GM11168 (cell line): ENCODE measurements around the gene CDH8.
"Not testable (repeated sequence)": the region's sequence is repeated elsewhere in the genome, so short reads cannot be mapped to it uniquely, and the experiment has no call there.

Experiments
- in situ Hi-C: fragments of 300-500 bp; cut with MboI; formaldehyde crosslinking; loops from one replicate; pipeline ENCODE4 v1.12.0; 2022; ENCODE audit warnings: low sequenced_read_pairs; ENCODE audit not compliant: unreplicated experiment

The CDH8 gene

DNA sequence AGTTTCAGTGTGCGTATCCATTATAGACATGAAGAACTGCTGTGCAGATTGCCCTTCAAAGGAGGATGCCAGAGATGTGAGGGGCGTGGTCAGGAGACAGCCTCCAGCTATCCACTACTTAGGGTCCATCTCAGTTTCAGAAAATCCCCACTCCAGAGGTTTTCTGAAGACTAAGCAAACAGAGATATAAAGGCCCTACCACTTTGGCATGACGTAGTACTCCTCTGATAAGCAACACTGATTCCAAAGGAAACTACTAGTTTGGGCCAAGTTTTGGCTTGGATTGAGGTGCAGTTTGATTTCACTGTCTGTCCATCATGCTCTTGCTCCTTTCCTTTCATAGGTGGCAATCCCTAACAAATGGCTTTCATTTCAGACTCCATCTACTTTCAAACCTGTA lies 228.7 kb downstream of the CDH8 start:
- in situ Hi-C loops: no loop called here

DNA sequence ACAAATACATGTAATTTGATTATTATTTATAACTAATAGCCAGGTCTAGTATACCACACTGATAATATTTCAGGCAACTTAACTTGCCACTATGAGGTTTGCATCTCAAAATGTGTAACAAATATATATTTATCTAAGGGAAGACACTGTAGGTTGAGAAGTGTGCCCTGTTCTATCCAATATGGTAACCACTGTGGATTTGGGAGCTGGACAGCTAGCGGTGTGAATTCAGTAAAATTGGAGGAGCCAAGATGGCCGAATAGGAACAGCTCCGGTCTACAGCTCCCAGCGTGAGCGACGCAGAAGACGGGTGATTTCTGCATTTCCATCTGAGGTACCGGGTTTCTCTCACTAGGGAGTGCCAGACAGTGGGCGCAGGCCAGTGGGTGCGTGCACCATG lies 235.0 kb downstream of the CDH8 start:
- in situ Hi-C loops: not testable (repeated sequence)

- in situ Hi-C loops: no loop called here
Measured at GRCh38 chr16:61798741-61799140, 237.5 kb downstream of the CDH8 start.

GRCh38 chr16:61797961-61798507 lies 238.2 kb downstream of the CDH8 start:
- in situ Hi-C loops: no loop called here

DNA sequence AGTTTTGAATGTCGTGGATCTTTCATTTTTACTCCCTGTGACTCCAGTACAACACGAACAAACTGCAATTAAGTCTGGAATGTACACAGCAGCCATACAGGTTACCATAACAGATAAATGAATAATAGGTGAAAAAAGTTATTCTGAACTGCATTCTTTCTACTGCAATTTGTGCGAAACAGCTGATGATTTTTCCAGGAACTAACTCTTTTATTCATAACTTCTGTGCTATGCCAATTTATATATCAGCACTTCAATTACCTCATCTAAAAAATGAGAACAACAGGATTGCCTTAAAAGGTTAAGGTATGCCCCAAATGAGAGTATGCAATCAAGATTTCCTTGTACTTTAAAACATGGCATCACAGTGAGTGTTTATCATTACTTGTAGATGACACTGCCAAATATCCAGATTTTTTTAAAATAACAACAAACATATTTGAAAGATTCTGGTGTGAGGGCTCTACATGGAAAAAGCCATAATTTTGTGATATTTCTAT lies 238.9 kb downstream of the CDH8 start:
- in situ Hi-C loops: no loop called here

- in situ Hi-C loops: no loop called here
Measured at GRCh38 chr16:61792194-61792909, 243.9 kb downstream of the CDH8 start.

DNA sequence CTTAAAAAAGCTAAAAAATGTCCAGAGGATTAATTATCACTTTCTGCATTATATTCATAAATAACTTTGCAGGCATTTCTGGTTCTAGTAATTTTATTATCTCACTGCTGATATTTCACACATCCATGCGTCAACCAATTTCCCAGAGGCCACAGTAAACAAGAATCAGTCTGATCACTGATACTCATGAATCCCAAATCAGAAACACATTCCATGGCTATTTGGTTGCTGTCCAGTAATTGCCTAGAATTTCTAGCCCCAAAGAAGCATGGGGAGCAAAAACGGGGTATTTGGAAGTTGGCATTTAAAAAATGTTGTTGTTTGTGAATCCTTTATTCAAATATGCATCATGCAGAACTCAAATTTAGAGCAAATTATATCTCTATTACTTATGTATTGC lies 244.8 kb downstream of the CDH8 start:
- in situ Hi-C loops: no loop called here

DNA sequence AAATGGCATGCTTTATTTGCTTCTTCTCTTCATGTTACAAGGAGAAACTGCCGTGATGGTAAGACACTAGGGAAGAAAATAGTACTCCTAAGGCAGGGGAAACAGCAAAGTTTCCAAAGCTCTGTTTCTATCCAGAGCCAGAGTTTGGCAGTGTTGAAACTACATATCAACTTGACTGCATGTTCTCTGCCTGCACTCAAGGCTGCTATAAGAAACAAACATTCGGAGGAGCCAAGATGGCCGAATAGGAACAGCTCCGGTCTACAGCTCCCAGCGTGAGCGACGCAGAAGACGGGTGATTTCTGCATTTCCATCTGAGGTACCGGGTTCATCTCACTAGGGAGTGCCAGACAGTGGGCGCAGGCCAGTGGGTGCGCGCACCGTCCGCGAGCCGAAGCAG lies 254.4 kb downstream of the CDH8 start:
- in situ Hi-C loops: not testable (repeated sequence)

DNA sequence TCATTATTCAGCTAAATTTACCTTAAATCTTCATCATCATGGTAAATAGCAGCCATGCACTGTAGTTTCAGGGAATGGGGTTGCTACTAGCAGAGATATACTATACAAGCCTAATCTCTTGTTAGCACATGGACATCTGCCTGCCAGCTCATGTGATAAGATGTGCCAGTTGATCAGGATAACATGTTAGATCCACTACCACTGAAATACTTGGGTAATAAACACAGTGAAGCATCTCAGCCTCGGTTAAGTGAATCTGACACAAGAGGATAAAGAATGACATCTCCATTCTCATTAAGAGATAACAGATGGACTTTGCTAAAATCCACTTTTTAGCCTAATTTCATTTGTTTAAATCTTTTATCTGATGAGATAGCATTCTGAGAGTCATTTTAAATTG lies 256.1 kb downstream of the CDH8 start:
- in situ Hi-C loops: no loop called here

DNA sequence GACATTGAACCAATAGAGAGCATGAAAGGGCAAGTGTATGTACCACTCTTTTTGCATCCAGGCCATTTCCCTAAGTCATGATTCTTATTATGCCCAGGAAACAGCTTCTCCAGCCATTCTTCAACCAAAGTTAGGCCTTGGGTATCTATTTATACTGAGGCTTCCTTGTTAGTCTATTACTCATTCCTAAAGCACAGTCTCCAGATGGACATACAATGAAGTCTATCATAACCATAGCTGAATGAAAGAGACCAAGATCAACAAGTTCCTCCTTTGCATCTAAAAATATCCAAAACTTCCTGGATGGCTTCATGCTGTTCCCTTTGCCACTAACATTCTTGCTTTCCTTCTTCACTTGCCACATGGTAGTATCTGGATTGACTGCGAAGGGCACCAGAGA lies 265.9 kb downstream of the CDH8 start:
- in situ Hi-C loops: no loop called here

- in situ Hi-C loops: no loop called here
Measured at GRCh38 chr16:61763991-61764390, 272.2 kb downstream of the CDH8 start.

DNA sequence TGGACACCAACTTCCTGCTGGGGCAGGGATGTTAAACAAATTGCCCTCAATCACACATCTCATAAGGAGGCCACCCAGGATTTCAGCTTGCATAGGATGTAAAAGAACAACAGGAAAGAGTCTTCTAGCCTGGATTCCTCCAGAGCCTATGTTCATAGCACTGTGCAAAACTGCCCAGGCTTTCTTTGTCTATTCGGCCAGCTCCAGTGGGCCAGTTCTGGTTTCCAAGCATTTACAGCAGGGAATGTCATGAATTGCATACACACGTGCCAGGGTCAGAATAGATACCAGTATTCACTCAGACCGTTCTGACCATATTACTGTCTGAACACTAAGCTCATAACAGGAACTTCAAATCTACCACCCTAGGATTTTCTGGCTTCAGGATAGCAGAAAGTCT lies 273.2 kb downstream of the CDH8 start:
- in situ Hi-C loops: no loop called here

- in situ Hi-C loops: no loop called here
Measured at GRCh38 chr16:61730997-61731396, 305.2 kb downstream of the CDH8 start.

DNA sequence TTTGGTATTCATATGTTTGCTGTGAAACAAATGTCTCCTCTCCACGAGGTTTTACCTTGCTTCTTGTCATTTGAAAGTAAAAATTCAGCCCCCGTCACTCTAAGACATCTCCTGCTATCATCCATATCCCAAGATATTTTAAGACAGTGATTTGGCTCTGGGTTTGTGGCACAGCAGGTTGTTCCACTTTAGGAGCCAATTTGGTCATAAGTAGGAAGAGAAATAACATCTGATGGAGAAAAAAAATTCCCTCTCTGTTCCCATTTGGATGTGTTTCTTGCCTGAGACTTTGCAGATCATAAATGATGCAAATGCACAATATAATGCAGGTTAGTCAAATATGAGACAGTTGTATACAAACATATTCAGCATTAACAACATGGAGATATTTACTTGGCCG lies 309.5 kb downstream of the CDH8 start:
- in situ Hi-C loops: no loop called here

DNA sequence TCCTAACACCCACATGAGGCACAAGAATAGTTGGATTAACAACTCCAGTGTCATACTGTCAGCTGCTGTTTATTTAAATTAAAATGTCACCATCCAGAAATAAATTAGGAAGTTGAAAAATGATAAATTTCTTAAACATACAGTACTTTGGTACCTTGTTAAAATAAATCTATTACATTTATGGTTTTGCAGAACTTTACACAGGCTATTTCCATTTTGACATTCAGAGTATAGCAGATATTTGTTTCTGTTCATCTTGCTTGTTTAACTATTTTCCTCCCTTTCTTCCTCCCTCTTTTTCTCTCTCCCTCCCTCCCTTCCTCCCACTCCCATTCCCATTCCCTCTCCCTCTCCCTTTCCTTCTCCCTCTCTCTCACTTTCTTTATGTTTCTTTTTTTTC lies 310.1 kb downstream of the CDH8 start:
- in situ Hi-C loops: no loop called here

GRCh38 chr16:61721544-61721943 lies 314.7 kb downstream of the CDH8 start:
- in situ Hi-C loops: no loop called here

DNA sequence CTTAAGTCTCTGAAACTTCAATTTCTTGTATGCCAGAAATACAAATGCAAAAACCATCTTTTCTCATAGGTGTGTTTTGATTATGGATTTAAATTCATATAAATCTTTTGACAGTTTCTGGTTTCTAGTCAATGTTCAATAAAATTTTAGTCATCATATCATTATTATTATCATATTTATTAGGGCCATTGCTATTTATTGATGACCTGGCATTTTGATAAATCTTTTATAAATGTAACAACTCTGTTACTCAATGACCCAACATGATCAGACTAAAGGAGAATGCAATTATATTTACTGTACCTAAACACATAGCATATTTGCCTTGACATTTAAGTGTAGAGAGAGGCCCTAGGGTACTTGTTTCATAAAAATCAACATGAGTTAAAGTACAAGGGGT lies 320.8 kb downstream of the CDH8 start:
- in situ Hi-C loops: no loop called here

GRCh38 chr16:61713787-61714186 lies 322.5 kb downstream of the CDH8 start:
- in situ Hi-C loops: no loop called here

GRCh38 chr16:61699640-61700039 lies 336.6 kb downstream of the CDH8 start:
- in situ Hi-C loops: not testable (repeated sequence)

- in situ Hi-C loops: no loop called here
Measured at GRCh38 chr16:61684541-61684940, 351.7 kb downstream of the CDH8 start.

- in situ Hi-C loops: no loop called here
Measured at GRCh38 chr16:61681673-61682072, 354.6 kb downstream of the CDH8 start.

- in situ Hi-C loops: no loop called here
Measured at GRCh38 chr16:61681124-61681523, 355.1 kb downstream of the CDH8 start.
